GM18517 (cell line): Measurements from ENCODE around the gene ALPP.
"Not testable (repeated sequence)": the region's sequence is repeated elsewhere in the genome, so short reads cannot be mapped to it uniquely, and the experiment has no call there.

Source experiments
- ATAC-seq: cut with Tn5 transposase; IDR thresholded peaks from one replicate; pipeline ENCODE4 v1.9.1; 2021; ENCODE audit warnings: mild to moderate bottlenecking, moderate library complexity; ENCODE audit not compliant: unreplicated experiment

The ALPP gene

DNA sequence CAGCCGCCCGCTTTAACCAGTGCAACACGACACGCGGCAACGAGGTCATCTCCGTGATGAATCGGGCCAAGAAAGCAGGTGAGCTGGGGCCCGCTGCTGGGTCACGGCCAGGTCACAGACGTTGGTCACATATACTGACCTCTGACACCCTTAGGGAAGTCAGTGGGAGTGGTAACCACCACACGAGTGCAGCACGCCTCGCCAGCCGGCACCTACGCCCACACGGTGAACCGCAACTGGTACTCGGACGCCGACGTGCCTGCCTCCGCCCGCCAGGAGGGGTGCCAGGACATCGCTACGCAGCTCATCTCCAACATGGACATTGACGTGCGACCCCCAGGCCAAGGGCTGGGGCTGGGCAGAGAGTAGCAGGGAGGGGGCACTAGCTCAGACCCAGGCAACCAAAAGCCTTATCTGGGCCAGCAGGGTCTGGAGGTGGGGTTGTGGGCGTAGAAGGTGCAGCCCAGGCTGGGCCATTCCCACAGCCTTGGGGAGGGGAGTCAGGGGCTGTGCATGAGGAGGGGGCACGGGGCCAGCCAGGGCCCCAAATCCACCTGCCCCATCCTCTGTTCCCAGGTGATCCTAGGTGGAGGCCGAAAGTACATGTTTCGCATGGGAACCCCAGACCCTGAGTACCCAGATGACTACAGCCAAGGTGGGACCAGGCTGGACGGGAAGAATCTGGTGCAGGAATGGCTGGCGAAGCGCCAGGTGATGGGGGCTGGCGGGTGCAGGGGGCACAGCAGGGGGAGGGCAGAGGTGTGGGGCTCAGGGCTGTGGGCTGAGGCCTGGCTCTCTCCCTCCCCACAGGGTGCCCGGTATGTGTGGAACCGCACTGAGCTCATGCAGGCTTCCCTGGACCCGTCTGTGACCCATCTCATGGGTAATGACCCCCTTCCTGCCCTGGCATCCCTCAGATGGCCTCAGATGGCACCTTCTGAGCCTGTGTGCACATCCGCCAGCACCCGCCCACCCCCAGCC, 1.3 kb downstream of the ALPP start:
- ATAC-seq, result not testable (repeated sequence)

DNA sequence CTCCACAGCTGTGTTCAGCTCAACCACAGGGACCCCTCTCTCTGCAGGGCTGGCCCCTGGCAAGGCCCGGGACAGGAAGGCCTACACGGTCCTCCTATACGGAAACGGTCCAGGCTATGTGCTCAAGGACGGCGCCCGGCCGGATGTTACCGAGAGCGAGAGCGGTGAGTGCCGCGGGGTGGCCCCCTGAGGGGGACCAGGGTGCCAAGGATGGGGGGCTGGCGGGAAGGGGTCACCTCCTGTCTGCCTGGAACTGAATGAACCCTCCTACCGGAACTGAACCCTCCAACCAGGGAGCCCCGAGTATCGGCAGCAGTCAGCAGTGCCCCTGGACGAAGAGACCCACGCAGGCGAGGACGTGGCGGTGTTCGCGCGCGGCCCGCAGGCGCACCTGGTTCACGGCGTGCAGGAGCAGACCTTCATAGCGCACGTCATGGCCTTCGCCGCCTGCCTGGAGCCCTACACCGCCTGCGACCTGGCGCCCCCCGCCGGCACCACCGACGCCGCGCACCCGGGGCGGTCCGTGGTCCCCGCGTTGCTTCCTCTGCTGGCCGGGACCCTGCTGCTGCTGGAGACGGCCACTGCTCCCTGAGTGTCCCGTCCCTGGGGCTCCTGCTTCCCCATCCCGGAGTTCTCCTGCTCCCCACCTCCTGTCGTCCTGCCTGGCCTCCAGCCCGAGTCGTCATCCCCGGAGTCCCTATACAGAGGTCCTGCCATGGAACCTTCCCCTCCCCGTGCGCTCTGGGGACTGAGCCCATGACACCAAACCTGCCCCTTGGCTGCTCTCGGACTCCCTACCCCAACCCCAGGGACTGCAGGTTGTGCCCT, 2.9 kb downstream of the ALPP start:
- not testable (repeated sequence) for ATAC-seq

DNA sequence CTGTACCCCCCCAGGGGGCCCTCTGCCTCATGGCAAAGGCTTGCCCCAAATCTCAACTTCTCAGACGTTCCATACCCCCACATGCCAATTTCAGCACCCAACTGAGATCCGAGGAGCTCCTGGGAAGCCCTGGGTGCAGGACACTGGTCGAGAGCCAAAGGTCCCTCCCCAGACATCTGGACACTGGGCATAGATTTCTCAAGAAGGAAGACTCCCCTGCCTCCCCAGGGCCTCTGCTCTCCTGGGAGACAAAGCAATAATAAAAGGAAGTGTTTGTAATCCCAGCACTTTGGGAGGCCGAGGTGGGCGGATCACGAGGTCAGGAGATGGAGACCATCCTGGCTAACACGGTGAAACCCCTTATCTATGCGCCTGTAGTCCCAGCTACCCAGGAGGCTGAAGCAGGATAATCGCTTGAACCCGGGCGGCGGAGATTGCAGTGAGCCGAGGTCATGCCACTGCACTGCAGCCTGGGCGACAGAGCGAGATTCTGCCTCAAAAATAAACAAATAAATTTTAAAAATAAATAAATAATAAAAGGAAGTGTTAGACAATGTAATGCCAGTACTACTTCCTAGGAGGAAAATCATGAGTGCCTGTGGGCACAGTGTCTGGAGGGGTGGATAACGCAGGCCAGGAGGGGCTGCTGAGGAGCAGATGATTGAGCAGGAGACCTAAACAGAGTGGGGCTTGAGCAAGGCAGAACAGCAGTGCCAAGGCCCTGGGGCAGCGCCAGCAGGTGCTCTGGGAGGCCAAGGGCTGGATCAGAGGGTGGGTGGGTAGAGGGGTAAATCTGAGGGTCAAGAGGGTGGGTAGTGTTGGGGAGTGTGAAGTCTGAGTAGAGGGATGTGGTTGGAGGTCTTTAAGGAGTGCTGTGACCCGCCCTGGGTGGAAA, 4.0 kb downstream of the ALPP start:
- ATAC-seq, result no peak

DNA sequence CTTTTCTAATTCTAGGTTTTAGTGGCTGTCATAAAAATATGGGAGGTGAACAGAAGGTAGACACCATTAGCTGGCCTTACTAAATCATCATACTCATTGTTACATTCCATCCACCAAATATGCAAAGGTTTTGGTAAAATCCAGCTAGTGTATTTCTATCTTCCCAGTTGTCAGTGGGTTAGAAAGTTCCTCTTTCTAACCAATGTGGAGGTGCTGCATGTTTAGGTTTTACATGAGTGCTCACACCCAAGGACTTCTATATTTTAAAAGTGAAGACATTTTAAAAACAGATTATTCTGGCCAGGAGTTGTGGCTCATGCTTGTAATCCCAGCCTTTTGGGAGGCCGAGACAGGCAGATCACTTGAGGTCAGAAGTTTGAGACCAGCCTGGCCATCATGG, 5.9 kb downstream of the ALPP start:
- no peak for ATAC-seq

DNA sequence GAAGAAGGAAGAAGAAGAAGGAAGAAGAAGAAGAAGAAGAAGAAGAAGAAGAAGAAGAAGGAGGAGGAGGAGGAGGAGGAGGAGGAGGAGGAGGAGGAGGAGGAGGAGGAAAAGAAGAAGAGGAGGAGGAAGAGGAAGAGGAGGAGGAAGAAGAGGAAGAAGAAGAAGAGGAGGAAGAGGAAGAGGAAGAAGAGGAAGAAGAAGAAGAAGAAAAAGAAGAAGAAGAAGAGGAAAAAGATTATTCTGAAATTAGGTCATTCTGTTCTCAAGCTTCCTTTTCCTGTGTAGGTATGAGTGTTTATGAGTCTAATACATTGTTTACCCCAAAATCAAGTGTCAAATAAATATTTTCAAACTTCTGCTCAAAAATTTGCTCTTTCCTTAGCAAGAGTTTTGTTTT, 6.5 kb downstream of the ALPP start:
- not testable (repeated sequence) for ATAC-seq

DNA sequence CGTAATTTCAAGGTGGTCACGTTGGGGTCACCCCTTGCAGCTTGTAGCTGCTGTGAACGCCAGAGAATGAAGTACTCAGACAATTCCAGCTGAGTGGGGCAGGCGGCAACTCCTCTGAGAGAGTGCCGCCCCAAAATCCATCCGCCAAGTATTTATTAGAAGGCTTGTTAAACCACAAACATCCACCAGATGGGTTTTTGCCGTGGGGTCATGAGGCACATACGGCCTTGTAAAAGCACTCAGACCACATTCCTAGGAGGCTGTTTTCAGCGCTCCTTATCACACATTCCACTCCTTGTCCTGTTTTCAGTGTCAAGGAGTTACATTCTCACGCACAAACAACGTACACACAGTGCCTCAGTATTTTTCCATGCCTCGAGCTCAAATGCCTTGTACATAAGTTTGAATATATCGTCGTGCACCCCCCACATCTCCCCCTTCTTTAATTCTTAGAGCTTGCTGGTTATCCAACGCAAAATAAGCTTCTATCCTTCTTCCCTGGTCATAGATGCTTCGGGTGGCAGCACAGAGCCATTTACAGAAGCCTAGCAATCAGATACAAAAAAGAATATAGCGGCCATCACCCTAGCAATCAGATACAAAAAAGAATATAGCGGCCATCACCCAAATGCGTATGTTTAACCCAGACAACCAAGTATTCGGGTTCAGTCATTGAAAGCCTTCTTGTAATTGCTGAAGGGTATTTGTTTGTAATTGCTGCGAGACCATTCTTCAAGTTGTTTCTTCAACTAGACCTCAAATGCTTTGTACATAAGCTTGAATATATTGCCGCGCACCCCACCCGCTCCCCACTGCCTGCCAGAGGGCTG, 7.3 kb downstream of the ALPP start:
- ATAC-seq, result no peak

DNA sequence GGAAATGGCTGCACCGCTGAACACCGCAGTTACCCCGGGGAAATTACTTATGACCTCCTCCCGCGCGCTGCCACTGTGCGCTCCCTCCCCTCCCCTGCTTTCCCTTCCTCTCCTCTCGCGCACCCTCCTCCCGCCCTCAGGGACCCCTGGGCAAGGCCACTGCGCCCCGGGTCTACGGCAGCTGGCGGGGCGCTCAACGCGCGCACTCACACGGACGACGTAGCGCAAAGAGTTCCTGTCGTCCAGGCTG, 7.9 kb downstream of the ALPP start:
- no peak for ATAC-seq

DNA sequence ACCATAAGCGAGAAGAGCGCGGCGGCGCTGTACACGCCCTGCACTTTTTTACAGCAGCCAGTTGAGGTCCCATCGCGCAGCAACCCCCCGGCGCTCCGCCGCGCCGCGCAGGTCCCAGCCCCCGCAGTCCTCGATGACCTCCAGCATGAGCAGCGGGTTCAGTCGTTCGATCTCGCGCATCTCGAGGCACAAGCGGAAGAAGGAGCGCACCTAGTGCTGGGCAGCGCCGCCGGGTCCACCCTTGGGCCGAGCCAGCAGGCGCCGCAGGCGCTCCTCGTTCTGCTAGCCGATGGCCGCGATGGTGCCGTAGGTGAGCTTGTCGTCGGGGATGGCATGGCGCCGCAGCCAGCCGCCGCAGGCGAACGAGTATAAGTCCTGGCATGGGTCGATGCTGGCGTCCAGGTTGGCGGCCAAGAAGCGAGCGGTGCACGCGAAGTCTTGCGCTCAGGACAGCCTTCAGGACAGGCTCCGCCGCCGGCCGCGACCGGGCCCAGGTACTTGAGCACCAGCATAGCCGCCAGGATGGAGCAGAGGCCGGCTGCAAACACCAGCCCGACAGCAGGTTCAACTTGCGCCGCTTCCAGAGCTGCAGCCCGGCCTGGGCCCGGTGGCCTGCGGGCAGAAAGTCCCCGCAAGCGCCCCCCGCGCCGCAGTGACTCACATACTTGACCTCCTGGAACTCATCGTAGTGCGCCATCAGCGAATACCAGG, 8.3 kb downstream of the ALPP start:
- no peak for ATAC-seq

DNA sequence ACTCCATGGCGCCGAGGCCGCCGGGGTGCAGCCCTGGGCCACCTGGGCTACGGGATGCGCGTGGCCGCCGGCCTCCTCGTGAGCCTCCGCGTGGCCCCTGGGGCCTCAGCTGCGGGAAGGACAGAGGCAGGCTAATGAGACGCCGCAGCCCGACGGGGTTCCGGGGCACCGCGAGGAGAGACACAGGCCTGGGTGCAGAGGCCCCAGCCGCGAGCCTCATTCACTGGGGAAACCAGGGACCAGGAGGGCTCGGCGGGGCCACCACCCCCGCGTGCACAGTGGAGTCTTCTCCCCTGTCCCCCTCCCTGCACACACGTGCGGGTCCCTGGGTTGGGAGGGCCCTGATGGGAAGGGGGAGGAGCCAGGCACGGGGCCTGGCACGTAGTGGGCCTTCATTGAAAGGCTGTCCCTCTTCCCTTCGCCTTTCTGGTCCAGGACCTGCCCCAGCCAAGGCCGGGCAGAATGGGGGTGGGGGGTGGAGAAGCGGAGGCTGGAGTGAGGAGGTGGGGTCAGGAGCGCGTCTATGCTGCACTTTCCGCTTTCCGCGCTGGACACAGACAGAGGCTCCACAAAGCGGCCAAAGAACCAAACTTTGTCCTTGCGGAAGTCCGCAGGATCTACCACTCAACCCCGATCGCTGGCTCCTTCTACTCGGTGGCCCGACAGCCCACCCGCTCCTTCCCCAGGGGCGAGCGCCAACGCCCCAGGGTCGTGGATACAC, 9.1 kb downstream of the ALPP start:
- no peak for ATAC-seq

DNA sequence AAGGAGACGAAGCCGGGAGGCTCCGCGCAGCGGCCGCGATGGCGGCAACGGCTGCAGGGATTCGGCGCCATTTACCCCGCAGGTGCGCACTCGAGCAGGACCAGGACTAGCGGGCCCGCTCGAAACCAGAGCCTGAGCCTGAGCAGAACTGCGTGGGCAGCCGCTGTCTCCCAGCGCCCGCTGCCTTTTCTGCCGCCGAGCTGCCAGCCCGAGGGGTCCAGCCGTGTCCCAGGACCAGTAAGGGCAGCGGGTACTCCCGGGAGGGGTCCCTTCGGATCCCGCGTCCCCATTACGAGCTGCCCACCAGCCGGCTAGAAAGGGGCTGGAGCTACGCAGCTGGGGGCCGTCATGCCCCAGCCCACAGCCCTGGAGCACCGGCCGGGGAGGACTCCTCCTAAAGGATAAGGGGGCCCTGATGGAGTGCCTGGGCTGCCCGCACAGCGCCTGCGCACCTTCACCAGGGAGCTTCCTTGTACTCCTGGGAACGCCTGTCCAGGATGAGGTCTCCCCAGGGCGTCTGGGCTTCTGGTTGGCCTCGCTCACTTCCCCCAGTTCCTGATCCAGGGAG, 9.9 kb downstream of the ALPP start:
- no peak for ATAC-seq

DNA sequence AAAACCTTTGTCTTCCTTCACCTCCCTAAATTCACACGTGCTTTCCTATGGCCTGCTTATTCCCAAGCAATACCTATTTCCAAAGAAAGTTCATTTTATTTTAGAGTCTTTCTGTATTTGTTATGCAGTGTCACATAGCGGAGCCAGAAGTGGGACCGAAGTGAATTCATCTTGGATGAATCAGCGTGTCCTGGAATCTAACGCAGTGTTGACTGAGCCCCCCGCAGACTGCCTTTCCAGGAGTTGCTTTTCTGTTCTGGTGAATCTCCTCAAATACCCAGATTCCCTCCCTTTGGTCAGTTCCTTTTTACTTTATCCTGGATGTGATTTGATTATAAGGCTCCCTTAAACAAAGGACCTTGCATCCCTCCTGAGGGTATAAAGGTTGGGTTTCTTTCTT, 10.8 kb downstream of the ALPP start:
- ATAC-seq, result no peak

DNA sequence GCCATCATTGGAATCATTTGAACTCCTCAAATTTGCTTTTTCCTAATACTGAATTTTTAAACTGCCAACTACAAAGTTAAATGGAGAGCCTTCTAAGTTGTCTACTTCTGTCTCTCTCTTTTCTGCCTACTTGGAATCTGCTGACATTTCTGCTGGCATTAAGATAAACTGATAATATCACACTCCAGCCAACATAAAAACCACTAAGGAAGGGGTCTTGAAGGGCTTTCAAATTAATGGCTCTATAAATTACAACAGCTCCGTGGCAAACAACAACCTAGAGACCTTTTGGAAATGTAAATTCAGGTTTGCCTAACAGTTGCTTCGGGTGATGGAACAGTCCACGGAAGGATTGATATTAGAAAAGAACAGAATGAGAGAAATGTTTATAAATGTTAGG, 12.1 kb downstream of the ALPP start:
- no peak for ATAC-seq

DNA sequence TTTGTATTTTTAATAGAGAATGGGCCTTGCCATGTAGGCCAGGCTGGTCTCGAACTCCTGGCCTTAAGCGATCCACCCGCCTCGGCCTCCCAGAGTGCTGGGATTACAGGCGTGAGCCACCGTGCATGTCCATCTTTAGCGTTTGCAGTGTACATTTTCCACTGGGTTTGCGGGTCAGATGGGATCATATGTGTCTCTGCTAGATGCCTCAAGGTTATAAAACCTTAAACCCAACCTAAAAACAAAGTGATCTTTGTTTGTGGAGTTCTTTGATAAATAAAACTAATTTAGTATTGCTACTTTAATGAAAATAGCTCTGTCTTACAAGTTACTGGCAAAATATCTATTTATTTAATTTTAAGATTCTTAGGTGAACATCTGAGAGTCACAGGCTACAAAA, 15.0 kb downstream of the ALPP start:
- no peak for ATAC-seq

DNA sequence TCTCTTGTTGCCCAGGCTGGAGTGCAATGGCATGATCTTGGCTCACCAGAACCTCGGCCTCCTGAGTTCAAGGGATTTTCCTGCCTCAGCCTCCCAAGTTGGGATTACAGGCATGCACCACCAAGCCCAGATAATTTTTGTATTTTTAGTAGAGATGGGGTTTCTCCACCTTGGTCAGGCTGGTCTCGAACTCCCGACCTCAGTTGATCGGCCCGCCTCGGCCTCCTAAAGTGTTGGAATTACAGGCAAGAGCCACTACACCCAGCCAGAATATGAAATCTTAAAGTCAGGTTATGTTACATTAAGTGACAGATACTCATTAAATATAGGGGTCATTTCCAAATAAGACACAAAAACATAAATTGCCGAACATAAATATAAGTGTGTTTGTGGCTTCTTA, 15.9 kb downstream of the ALPP start:
- not testable (repeated sequence) for ATAC-seq

DNA sequence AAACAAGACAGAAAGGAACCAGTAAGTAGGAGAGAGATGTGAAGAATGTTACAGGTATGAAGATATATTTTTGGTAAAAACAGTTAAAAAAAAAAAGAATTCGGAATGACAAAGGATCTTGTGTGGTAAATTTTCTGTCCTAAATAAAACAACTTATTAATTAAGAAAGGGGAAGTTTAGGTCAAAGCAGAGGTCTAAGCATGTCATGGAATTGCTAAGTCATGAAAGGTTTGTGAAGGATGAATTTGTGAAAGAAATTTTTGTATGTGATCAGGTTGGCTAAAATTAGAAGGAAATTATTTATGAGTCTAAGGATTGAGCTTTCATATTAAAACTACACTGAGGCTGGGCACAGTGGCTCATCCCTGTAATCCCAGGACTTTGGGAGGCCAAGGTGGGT, 17.0 kb downstream of the ALPP start:
- no peak for ATAC-seq

DNA sequence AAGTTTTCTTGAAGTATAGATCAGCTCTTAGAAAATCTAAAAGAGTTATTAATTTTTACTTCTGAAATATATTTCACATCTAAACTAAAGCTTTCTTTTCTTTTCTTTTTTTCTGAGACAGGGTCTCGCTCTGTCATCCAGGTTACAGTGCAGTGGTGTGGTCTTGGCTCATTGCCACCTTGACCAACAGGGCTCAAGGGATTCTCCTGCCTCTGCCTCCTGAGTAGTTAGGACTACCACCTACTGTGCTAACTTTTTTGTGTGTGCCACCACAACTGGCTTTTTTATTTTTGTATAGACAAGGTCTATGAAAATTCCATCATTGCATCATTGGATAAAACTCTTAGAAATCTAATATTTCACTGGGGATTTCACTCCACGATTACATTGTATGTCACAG, 18.1 kb downstream of the ALPP start:
- no peak for ATAC-seq

DNA sequence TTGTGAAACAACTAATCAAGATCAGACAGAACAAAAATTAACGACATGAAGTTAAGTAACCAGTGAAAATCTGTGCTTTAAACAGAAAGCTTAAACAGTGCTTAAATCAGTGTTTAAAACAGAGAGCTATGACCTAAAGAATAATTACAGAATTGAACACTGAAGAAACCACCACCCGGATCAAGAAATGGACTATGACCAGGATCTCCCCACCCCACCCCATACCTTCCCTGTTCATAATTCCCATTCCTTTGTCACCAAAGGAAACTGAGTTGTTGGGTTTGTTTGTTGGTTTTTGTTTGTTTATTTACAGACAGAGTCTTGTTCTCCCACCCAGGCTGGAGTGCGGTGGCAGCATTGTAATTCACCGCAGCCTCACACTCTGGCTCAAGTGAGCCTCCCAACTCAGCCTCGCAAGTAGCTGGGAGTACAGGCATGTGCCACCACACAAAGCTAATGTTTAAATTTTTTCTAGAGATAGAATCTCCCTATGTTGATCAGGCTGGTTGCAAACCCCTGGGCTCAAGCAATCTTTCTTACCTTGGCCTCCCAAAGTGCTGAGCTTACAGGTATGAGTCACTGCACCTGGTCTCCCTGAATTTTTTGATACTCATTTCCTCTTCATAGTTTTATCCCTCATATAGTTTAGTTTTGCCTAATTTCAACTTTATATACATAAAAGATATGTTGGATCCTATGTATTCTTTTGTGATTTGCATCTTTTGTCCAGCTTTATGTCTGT, 19.9 kb downstream of the ALPP start:
- no peak for ATAC-seq
